ENCODE measurements around the gene TMEM181. TPM values are rescaled to one million over a fixed set of nuclear protein-coding genes. Genes with fewer than 3 reads are reported as not detected.

The TMEM181 gene
- total and polyA plus RNA-seq, 2 of the 13 experiments (the other 11 are each of a cell fraction or from before 2014, with no cell fraction given) = 59.1 to 108 TPM

DNA sequence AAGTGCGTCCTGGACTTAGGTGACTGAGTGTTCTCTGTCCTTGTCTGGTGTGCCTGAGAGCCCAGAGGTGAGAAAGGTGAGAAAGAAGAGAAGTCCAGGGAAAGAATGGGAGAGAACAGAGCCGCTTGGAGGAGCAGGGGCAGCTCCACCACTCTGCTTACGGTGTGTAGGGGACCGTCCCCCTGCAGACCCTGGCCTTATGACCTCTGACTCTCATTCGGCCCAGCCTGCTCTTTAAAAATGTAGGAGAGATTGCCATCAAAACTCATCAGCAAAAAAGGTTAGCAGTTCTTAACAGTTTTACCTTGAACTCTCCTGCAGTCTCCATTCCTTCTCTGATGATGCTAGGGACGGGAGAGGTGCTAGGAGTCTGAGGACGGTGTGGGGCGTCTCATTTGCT lies 2.0 kb downstream of the TMEM181 start (continued):
- TF ChIP-seq, protein P1, sequence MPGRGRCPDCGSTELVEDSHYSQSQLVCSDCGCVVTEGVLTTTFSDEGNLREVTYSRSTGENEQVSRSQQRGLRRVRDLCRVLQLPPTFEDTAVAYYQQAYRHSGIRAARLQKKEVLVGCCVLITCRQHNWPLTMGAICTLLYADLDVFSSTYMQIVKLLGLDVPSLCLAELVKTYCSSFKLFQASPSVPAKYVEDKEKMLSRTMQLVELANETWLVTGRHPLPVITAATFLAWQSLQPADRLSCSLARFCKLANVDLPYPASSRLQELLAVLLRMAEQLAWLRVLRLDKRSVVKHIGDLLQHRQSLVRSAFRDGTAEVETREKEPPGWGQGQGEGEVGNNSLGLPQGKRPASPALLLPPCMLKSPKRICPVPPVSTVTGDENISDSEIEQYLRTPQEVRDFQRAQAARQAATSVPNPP (CRISPR knock-in tag; IDR thresholded peaks at IDR 0.05) = no peak
- TF ChIP-seq RFX1 (IDR thresholded peaks at IDR 0.05) (no peak), NR2F1 (CRISPR knock-in tag; IDR thresholded peaks at IDR 0.05) (peak; percentile 55 to 59; a peak in 3 of 4 replicates), ZNF501 (CRISPR knock-in tag; IDR thresholded peaks at IDR 0.05) (peak; percentile 33; the same call in 1 of the 2 replicates), THAP11 (CRISPR knock-in tag; IDR thresholded peaks at IDR 0.05) (no peak), MAFG (CRISPR knock-in tag; IDR thresholded peaks at IDR 0.05) (no peak), ZNF543 (CRISPR knock-in tag; IDR thresholded peaks at IDR 0.05) (no peak), EED (CRISPR knock-in tag; IDR thresholded peaks at IDR 0.05) (no peak), KDM2A (CRISPR knock-in tag; IDR thresholded peaks at IDR 0.05; ENCODE audit: borderline replicate concordance, low read depth) (no peak), RARA (CRISPR knock-in tag; IDR thresholded peaks at IDR 0.05) (peak; percentile 44; the same call in 1 of the 2 replicates)
- TF ChIP-seq, protein P2, sequence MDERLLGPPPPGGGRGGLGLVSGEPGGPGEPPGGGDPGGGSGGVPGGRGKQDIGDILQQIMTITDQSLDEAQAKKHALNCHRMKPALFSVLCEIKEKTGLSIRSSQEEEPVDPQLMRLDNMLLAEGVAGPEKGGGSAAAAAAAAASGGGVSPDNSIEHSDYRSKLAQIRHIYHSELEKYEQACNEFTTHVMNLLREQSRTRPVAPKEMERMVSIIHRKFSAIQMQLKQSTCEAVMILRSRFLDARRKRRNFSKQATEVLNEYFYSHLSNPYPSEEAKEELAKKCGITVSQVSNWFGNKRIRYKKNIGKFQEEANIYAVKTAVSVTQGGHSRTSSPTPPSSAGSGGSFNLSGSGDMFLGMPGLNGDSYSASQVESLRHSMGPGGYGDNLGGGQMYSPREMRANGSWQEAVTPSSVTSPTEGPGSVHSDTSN (CRISPR knock-in tag; IDR thresholded peaks at IDR 0.05) = no peak
- TF ChIP-seq, protein P3, sequence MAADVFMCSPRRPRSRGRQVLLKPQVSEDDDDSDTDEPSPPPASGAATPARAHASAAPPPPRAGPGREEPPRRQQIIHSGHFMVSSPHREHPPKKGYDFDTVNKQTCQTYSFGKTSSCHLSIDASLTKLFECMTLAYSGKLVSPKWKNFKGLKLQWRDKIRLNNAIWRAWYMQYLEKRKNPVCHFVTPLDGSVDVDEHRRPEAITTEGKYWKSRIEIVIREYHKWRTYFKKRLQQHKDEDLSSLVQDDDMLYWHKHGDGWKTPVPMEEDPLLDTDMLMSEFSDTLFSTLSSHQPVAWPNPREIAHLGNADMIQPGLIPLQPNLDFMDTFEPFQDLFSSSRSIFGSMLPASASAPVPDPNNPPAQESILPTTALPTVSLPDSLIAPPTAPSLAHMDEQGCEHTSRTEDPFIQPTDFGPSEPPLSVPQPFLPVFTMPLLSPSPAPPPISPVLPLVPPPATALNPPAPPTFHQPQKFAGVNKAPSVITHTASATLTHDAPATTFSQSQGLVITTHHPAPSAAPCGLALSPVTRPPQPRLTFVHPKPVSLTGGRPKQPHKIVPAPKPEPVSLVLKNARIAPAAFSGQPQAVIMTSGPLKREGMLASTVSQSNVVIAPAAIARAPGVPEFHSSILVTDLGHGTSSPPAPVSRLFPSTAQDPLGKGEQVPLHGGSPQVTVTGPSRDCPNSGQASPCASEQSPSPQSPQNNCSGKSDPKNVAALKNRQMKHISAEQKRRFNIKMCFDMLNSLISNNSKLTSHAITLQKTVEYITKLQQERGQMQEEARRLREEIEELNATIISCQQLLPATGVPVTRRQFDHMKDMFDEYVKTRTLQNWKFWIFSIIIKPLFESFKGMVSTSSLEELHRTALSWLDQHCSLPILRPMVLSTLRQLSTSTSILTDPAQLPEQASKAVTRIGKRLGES (CRISPR knock-in tag; IDR thresholded peaks at IDR 0.05; ENCODE audit: borderline replicate concordance) = no peak
- TF ChIP-seq, protein P4, sequence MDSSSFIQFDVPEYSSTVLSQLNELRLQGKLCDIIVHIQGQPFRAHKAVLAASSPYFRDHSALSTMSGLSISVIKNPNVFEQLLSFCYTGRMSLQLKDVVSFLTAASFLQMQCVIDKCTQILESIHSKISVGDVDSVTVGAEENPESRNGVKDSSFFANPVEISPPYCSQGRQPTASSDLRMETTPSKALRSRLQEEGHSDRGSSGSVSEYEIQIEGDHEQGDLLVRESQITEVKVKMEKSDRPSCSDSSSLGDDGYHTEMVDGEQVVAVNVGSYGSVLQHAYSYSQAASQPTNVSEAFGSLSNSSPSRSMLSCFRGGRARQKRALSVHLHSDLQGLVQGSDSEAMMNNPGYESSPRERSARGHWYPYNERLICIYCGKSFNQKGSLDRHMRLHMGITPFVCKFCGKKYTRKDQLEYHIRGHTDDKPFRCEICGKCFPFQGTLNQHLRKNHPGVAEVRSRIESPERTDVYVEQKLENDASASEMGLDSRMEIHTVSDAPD (CRISPR knock-in tag; IDR thresholded peaks at IDR 0.05) = no peak
- TF ChIP-seq, protein P5, sequence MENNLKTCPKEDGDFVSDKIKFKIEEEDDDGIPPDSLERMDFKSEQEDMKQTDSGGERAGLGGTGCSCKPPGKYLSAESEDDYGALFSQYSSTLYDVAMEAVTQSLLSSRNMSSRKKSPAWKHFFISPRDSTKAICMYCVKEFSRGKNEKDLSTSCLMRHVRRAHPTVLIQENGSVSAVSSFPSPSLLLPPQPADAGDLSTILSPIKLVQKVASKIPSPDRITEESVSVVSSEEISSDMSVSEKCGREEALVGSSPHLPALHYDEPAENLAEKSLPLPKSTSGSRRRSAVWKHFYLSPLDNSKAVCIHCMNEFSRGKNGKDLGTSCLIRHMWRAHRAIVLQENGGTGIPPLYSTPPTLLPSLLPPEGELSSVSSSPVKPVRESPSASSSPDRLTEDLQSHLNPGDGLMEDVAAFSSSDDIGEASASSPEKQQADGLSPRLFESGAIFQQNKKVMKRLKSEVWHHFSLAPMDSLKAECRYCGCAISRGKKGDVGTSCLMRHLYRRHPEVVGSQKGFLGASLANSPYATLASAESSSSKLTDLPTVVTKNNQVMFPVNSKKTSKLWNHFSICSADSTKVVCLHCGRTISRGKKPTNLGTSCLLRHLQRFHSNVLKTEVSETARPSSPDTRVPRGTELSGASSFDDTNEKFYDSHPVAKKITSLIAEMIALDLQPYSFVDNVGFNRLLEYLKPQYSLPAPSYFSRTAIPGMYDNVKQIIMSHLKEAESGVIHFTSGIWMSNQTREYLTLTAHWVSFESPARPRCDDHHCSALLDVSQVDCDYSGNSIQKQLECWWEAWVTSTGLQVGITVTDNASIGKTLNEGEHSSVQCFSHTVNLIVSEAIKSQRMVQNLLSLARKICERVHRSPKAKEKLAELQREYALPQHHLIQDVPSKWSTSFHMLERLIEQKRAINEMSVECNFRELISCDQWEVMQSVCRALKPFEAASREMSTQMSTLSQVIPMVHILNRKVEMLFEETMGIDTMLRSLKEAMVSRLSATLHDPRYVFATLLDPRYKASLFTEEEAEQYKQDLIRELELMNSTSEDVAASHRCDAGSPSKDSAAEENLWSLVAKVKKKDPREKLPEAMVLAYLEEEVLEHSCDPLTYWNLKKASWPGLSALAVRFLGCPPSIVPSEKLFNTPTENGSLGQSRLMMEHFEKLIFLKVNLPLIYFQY (CRISPR knock-in tag; IDR thresholded peaks at IDR 0.05; ENCODE audit: borderline replicate concordance) = no peak

Measured in HepG2 (cell line).